Urinary bladder (tissue), 4 donors: ENCODE results near the gene DYRK1B. TPM values are rescaled to one million over a fixed set of nuclear protein-coding genes. Genes with fewer than 3 reads are reported as not detected.
A peak's percentile ranks its signal among the peaks of the same experiment; 100 is the strongest.
"Not testable (repeated sequence)": the region's sequence is repeated elsewhere in the genome, so short reads cannot be mapped to it uniquely, and the experiment has no call there.

Source experiments
- DNase-seq: peaks from one replicate; pipeline ENCODE4 v3.0.0-alpha.2; 2015; ENCODE audit errors: extremely low spot score
- H3K27ac ChIP-seq: one replicate; pipeline ENCODE4 v1.5.1; 2013; ENCODE audit warnings: low read depth, mild to moderate bottlenecking, moderate library complexity
- H3K36me3 ChIP-seq: one replicate; pipeline ENCODE4 v1.6.1; 2013; ENCODE audit warnings: mild to moderate bottlenecking, moderate library complexity; ENCODE audit not compliant: insufficient read depth
- H3K4me1 ChIP-seq: one replicate; pipeline ENCODE4 v1.6.1; 2013; ENCODE audit warnings: mild to moderate bottlenecking, moderate library complexity; ENCODE audit not compliant: insufficient read depth
- H3K4me3 ChIP-seq: one replicate; pipeline ENCODE4 v1.5.1; 2013; ENCODE audit warnings: low read depth, low read length
- WGBS: extraction: QIAGEN DNeasy Blood & Tissue Kit; methylation state at CpG from one replicate; pipeline ENCODE4 v1.1.7; 2013; 5-methylcytosine and 5-hydroxymethylcytosine counted together
- polyA plus RNA-seq: library from polyadenylated mRNA; stranded (reverse); fragments of 200-250 nt; gene quantifications from one replicate; pipeline ENCODE4 v1.2.3, GENCODE V29; 2013
- total RNA-seq: library from RNA; depleted of rRNA; stranded (reverse); fragments of >200 nt; gene quantifications from one replicate; pipeline ENCODE4 v1.2.3, GENCODE V29; 2014
- donor health status: healthy with polysubstance abuse.
- donor health status: healthy.

Gene DYRK1B
- total and polyA plus RNA-seq, 2 donors, result 12.6 to 17.2 TPM

DNA sequence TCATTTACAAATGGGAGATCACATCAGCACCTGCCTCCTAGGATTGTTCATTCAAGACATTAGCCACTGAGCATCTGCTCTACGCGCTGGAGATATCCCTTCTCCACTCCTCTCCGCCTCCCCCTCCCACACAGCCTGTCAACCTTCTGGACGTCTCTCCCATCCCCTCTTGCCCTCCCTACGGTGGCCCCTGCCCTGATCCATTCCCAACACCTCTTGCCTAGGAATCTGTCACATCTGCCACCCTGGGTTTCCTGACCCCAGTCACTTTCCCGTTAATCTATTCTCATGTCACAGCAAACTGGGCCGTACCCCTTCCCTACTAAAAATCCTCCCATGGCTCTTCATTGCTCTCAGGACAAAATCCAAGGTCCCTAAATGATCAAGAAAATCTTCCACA is 10.3 kb downstream of the DYRK1B start:
- Histone ChIP-seq H3K27ac (no peak overlapping the region), H3K4me1 (no peaks in the 10 kb centered on the region), H3K36me3 (peaks cover 7% of the 10 kb centered on the region), H3K4me3 (peak overlapping the region; percentile 65)
- DNase-seq, result no peak
- 10% methylated on average over 7 of the region's 7 CpGs for WGBS

DNA sequence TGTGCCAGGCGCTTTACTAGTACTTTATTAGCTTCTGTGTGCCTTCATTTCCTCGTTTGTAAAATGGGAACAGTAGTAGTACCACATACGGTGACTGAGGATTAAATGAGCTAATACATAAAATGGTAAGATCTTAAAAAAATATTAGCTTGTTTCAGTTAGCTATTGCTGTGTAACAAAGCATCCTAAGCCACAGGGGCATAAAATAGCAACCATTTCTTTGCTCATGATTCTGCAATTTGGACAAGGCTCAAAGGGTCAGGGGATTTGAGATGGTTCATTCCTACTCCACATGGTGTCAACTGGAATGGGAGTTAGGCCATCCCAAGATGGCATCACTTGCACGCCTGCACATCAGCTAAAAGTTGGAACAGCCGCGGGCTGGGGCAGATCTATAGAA is 13.3 kb downstream of the DYRK1B start:
- Histone ChIP-seq H3K4me1 (no peaks in the 10 kb centered on the region), H3K36me3 (peaks cover 2% of the 10 kb centered on the region), H3K4me3 (no peak overlapping the region), H3K27ac (no peak overlapping the region)
- no peak for DNase-seq
- WGBS, result 96% methylated on average over 6 of the region's 6 CpGs

DNA sequence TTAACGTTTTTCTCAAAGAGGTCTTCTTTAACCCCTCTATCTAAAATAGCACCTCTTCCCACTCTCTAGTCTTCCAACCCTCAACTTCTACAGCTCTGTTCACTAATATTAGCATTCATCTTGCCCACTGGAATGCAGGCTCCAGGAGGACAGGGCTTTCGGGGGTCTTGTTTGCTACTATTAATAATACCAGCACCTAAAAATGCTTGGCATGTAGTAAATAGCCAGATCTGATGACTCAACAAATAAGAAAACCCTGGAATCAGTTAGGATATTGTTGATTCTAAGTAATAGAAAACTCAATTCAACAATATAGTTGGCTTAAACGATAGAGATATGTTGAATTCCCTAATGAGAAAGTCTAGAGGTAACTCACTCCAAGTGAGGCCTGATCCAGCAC is 14.2 kb downstream of the DYRK1B start:
- Histone ChIP-seq H3K4me1 (no peaks in the 10 kb centered on the region), H3K27ac (no peak overlapping the region), H3K36me3 (no peaks in the 10 kb centered on the region), H3K4me3 (no peak overlapping the region)
- no peak for DNase-seq
- 88% methylated on average over 3 of the region's 3 CpGs for WGBS

DNA sequence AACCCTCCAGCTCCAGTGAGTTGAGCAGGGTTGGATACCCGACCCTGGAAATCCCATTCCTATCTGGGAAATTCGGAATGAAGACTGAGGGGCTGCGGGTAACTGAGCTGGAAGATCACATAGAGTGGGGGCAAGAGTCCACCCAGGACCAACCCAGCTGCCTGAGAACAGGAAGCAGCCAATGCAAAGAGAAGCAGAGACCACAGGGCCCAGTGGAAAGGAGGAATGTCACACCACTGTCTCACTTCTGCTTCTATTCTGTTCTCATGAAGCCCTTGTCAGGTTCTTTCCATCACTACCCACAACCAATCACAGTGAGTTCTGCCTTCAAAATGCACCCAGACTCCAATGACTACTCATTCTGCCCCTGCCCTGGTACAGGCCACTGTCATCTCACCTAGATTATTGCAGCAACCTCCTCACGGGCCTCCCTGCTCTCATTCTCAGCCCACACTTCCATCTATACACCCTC is 15.3 kb downstream of the DYRK1B start:
- H3K36me3 ChIP-seq, result no peaks in the 10 kb centered on the region
- 92% methylated on average over 4 of the region's 4 CpGs for WGBS
- no peak overlapping the region for H3K4me3 ChIP-seq
- H3K27ac ChIP-seq, result no peak overlapping the region
- no peaks in the 10 kb centered on the region for H3K4me1 ChIP-seq
- DNase-seq, result no peak

DNA sequence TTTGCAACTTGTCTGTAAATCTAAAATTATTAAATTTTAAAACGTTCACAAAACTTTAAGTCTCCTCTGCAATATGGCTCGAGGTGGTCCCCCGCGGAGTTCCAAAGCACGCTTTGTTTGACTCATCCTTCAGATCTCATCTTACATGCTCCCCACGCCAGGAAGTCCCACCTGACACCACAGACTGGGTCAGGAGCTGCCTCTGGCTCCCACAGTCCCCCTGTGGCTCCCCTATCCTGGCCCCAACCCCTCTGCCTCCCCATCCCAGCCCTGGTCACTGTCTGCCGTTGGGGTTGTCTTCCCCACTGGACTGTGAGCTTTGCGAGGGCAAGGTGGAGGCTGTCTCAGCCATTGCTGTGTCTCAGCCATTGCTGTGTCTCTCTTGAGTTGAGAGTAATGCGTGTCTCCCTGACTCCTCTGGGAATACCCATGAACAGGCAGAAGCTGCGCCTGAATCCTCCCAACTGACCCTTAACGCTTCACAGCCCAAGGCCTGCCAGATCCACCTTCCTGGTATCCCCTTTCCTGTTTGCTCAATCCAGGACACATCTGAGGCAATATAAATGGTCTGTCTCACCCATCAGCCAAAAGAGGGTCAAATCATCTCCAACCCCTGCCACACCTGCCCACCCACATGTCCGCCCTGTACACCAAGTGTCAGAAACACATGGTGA is 15.9 kb downstream of the DYRK1B start:
- Histone ChIP-seq H3K27ac (no peak overlapping the region), H3K36me3 (no peaks in the 10 kb centered on the region), H3K4me1 (no peaks in the 10 kb centered on the region), H3K4me3 (no peak overlapping the region)
- WGBS, result 87% methylated on average over 12 of the region's 12 CpGs
- no peak for DNase-seq

DNA sequence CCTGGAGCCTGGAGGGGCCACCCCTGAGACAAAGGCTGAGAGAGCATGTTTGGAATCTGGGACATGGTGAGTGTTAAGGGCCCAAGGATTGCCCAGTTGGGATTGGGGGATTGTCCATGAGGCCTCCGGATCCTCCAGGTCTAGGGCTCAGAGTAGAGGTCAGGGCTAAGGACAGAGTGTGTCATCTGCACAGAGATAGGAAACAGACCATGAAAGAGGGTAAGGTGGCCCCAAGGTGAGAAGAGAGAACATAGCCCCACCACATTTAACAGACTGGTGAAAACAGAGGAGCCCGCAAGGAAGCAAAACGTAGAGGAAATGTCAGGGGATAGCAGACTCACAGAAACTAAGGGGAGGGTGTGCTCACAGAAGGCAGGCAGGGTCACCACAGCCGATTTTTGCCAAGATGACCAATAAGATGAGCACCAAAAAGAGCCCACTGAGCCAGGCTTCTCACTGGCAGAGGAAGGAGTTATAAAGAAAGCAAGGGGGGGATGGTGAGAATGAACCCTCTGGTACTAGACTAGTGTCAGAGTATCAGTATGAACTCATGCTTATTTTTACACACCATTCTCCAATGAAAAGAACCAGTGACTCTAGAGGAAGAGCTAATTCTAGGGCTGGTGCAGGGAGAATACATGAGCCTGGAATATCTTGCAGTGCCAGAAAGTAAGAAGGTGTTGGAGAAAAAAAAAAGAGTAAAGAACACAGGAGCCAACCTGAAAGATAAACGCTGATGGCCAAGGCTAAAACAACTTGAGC is 17.5 kb downstream of the DYRK1B start:
- DNase-seq, result no peak
- Histone ChIP-seq H3K27ac (no peak overlapping the region), H3K4me1 (no peaks in the 10 kb centered on the region), H3K4me3 (no peak overlapping the region), H3K36me3 (no peaks in the 10 kb centered on the region)
- whole genome bisulfite sequencing, result 84% methylated on average over 5 of the region's 5 CpGs

DNA sequence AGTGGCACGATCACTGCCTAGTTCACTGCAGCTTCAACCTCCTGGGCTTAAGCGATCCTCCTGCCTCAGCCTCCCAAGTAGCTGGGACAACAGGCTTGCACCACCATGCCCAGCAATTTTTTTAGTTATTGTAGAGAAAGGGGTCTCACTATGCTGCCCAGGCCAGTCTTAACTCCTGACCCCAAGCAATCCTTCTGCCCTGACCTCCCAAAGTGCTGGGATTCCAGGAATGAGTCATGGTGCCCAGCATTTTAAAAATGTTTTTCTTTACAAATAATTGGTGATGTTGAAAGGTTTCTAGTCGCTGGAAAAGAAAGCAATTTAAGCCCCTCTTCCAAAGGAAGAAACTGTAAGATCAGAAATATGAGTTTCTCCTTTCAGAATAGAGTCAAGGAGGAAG is 19.4 kb downstream of the DYRK1B start:
- Histone ChIP-seq H3K27ac (no peak overlapping the region), H3K4me1 (no peaks in the 10 kb centered on the region), H3K4me3 (no peak overlapping the region), H3K36me3 (no peaks in the 10 kb centered on the region)
- WGBS, result 87% methylated on average over 3 of the region's 3 CpGs
- DNase-seq, result no peak

DNA sequence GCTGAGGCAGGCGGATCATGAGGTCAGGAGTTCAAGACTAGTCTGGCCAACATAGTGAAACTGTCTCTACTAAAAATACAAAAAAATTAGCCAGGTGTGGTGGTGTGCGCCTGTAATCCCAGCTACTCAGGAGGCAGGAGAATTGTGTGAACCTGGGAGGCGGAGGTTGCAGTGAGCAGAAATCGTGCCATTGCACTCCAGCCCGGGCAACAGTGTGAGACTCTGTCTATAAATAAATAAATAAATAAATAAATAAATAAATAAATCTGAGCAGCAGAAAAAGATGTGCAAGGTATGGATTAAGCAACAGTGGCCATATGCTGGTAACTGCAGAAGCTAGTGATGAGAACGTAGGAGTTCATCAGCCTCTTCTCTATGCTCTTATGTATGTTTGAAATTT is 19.9 kb downstream of the DYRK1B start:
- not testable (repeated sequence) for H3K4me1 ChIP-seq, H3K36me3 ChIP-seq, DNase-seq, H3K4me3 ChIP-seq, H3K27ac ChIP-seq
- 94% methylated on average over 6 of the region's 6 CpGs for WGBS

DNA sequence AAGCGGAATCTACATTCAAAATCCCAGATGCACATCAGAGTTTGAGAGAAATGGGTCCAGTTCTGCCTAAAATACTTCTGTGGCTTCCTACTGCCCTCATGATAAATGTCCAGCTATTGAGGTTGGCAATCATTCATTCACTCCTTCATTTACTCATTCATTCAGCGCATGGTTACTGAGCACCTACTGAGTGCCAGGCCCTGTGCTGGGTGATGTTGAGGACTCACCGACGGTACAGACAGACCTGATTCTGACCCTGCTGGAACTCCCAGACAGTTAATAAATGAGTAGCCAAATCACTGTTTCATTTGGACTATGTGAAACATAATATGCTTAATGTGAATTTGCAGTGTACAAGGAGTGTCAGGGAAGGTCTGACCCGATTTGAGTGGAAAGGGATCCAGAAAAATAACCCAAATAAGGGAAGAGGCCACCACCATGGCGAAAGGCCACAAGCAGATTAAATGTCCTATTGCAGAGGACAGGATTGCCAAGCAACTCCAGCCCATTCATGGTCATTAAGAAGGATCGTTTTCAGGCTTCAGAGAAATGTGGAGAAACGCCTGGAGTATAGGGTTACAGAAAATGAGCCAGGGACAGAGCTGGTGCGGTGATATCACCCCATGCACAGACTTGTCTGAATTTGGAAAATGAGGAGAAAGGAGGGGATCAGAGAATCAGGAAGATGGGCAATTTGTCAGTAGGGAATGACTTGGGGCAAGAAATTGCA is 20.5 kb downstream of the DYRK1B start:
- Histone ChIP-seq H3K4me1 (no peaks in the 10 kb centered on the region), H3K4me3 (no peak overlapping the region), H3K27ac (no peak overlapping the region), H3K36me3 (no peaks in the 10 kb centered on the region)
- WGBS, result 67% methylated on average over 9 of the region's 9 CpGs
- no peak for DNase-seq

DNA sequence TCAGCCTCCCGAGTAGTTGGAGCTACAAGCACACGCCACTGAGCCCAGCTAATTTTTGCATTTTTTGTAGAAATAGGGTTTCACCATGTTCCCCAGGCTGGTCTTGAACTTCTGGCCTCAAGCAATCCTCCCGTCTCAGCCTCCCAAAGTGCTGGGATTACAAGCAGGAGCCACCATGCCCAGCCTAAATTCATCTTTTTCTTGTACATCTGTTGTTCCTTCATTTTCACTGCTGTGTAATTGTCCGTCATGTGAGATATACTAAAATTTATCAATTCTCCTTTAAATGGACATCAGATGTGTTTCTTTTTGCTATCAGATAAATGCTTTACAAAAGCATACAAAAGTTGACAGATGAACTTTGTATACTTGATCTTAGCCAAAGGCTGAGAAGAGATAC is 22.9 kb downstream of the DYRK1B start:
- Histone ChIP-seq H3K27ac (no peak overlapping the region), H3K4me1 (no peaks in the 10 kb centered on the region), H3K4me3 (no peak overlapping the region), H3K36me3 (no peaks in the 10 kb centered on the region)
- WGBS, result 90% methylated on average over 4 of the region's 4 CpGs
- no peak for DNase-seq

DNA sequence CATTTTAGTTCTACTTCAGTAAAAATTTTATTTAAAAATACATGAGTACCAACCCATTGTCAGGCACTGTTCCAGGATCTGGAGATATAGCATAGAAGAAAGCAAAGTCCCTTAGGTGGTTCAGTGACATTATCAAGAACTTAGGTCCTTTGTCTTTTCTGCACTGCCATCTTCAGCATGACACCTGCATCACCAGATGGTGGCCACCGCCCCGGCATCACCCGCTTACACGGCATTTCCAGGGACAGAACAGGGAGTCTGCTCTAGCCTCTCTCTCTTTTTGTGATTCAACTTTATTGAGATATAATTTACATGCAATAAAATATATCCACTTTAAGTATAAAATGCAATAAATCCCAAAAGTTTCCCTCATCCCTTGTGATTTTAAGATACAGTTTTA is 23.5 kb downstream of the DYRK1B start:
- Histone ChIP-seq H3K4me3 (no peak overlapping the region), H3K36me3 (no peaks in the 10 kb centered on the region), H3K27ac (no peak overlapping the region), H3K4me1 (no peaks in the 10 kb centered on the region)
- no peak for DNase-seq
- WGBS, result 92% methylated on average over 4 of the region's 4 CpGs

DNA sequence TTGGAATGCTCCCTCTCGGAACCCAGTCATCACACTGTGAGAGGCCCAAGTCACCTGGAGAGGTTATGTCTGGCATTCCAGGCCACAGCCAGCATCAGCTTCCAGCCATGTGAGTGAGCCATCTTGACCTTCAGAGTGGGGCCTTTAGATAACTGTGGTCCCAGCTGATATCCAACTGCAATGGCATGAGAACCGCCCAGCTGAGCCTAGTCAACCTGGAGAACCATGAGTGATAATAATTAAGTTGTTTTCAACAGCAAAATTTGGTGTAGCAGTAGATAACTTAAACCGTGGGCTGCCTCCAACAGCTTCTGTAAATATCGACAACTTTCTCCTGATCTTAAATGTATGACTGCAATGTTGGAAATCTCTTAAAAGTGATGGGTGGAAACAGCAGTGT is 24.6 kb downstream of the DYRK1B start:
- Histone ChIP-seq H3K4me3 (no peak overlapping the region), H3K4me1 (no peaks in the 10 kb centered on the region), H3K36me3 (no peaks in the 10 kb centered on the region), H3K27ac (no peak overlapping the region)
- DNase-seq, result no peak
- 91% methylated on average over 4 of the region's 4 CpGs for WGBS

DNA sequence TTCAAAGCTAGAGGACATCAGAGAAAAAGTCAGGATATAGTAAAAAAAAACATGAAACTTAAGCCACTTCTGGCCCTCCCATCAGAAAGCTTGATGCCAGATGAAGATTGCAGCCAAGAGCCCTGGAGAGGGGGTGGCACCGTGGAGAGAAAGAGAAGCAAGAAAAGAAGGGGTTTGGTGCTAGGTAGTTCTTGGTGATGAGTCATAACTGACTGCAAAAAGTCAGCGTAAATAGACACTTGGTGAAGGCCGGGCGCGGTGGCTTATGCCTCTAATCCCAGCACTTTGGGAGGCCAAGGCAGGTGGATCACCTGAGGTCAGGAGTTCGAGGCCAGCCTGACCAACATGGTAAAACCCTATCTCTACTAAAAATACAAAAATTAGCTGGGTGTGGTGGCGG is 25.3 kb downstream of the DYRK1B start:
- H3K4me3 ChIP-seq, result not testable (repeated sequence)
- WGBS, result 92% methylated on average over 7 of the region's 7 CpGs

DNA sequence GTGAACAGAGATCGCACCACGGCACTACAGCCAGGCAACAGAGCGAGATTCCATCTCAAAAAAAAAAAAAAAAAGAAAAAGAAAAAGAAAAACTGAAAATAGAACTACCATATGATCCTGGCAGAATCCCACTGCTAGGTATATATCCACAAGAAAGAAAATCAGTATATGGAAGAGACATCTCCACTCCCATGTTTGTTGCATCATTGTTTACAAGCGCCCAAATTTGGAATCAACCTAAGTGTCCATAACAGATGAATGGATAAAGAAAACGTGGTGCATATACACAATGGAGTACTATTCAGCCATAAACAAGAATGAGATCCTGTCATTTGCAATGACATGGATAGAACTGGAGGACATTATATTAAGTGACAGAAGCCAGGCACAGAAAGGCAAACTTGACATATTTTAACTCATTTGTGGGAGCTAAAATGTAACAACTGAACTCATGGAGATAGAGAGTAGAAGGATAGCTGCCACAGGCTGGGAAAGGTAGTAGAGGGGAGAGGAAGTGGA is 26.1 kb downstream of the DYRK1B start:
- WGBS, result 79% methylated on average over 5 of the region's 5 CpGs
- no peak for DNase-seq
- Histone ChIP-seq H3K4me3 (no peak overlapping the region), H3K36me3 (no peaks in the 10 kb centered on the region), H3K4me1 (no peaks in the 10 kb centered on the region), H3K27ac (no peak overlapping the region)

More for the DNA sequence above, 25.3 kb downstream of the DYRK1B start:
- not testable (repeated sequence) for H3K4me1 ChIP-seq, H3K27ac ChIP-seq, H3K36me3 ChIP-seq, DNase-seq
